Gastrocnemius medialis (tissue), 4 donors: Measurements from ENCODE around the gene TLL2.

Source experiments
- CTCF ChIP-seq, 5 experiments: fragments of 450-650 bp in 3 of 5; fragments of 200-600 bp in 2 of 5; sonication (generic) in 2 of 5; IDR thresholded peaks in 4 of 5; conservative IDR thresholded peaks in 1 of 5; 1 replicate in 4 of 5; 2 replicates in 1 of 5; pipeline ENCODE4 v1.5.1; 2016 to 2019; ENCODE audit warnings: antibody characterized with exemption in 5 of 5, mild to moderate bottlenecking in 3 of 5, moderate library complexity in 3 of 5
- POLR2A ChIP-seq, 2 donors: fragments of 450-650 bp; IDR thresholded peaks; one replicate each; pipeline ENCODE4 v1.6.1; 2017; ENCODE audit warnings: antibody characterized with exemption in 2 of 2, mild to moderate bottlenecking in 2 of 2, moderate library complexity in 2 of 2

GRCh38 chr10:96495544-96495943 lies 18.2 kb downstream of the TLL2 start:
- TF ChIP-seq CTCF (IDR thresholded peaks at IDR 0.05 in 4 of 5, conservative IDR thresholded peaks at IDR 0.05 in 1 of 5) (no peak), POLR2A (IDR thresholded peaks at IDR 0.05) (no peak)
